Parathyroid adenoma (tissue), 2 donors: ENCODE results near the gene CAMSAP1.

Experiments
- H2AFZ ChIP-seq: fragments of 300-600 bp; sonication (generic); one replicate; pipeline ENCODE4 v1.7.0; 2017; ENCODE audit warnings: antibody characterized with exemption, mild to moderate bottlenecking
- H3K27ac ChIP-seq: fragments of 300-600 bp; sonication (generic); one replicate; pipeline ENCODE4 v1.7.0; 2017
- H3K27me3 ChIP-seq: fragments of 300-600 bp; sonication (generic); one replicate; pipeline ENCODE4 v1.7.0; 2017; ENCODE audit warnings: low read length; ENCODE audit not compliant: control insufficient read depth, insufficient read depth
- H3K36me3 ChIP-seq: fragments of 300-600 bp; sonication (generic); one replicate; pipeline ENCODE4 v1.7.0; 2017; ENCODE audit warnings: low read length; ENCODE audit not compliant: control insufficient read depth, insufficient read depth
- H3K4me1 ChIP-seq: fragments of 300-600 bp; sonication (generic); one replicate; pipeline ENCODE4 v1.7.0; 2017; ENCODE audit warnings: control low read depth
- H3K4me2 ChIP-seq: fragments of 300-600 bp; sonication (generic); one replicate; pipeline ENCODE4 v1.7.0; 2017; ENCODE audit warnings: low read length
- H3K4me3 ChIP-seq: fragments of 300-600 bp; sonication (generic); one replicate; pipeline ENCODE4 v1.7.0; 2017; ENCODE audit warnings: low read depth, low read length
- H3K79me2 ChIP-seq: fragments of 300-600 bp; sonication (generic); one replicate; pipeline ENCODE4 v1.7.0; 2017; ENCODE audit warnings: control low read depth
- H3K9ac ChIP-seq: fragments of 300-600 bp; sonication (generic); one replicate; pipeline ENCODE4 v1.7.0; 2017; ENCODE audit warnings: mild to moderate bottlenecking
- H3K9me3 ChIP-seq: fragments of 300-600 bp; sonication (generic); one replicate; pipeline ENCODE4 v1.7.0; 2017; ENCODE audit warnings: low read length; ENCODE audit not compliant: control insufficient read depth
- CTCF ChIP-seq: fragments of 300-600 bp; sonication (generic); IDR thresholded peaks from one replicate; pipeline ENCODE4 v1.7.0; 2017; ENCODE audit warnings: antibody characterized with exemption, mild to moderate bottlenecking
- donor health status: primary hyperparathyroidism.

The CAMSAP1 gene

DNA sequence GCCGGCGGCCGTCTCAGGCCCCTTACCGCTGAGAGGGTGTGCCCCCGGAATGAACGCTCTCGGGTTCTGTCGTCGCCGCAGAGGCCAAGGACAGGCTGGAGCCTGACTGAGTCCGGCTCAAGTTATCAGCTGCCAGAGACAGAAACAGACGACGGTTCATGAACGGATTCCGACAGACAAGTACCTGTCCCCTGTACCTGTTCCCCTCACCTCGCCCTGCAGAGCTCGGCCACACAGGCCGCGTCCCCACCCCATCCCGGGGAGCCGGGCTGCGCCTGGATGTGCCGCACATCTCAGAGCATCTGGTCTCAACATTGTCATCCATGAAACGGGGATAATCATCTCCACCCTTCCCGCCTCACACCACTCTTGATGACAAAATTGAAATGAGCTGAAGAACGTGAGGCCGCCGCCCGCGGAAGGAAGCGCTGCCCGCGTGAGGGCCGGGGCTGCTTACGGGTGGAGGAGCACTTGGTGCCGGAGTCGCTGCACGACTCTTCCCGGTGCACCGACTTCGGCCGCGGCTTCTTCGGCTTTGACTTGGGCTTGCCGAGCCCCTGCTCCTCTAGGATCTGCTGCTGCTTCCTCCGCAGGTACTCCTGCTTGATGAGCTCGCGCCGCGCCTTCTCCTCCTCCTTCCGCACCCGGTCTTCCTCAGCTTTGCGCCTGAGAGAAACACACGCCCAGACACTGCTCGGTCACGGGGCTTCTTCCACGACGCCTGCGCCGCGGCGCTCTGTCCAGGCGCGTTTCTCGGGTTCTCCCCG is 89.2 kb downstream of the CAMSAP1 start:
- no peaks in the 10 kb centered on the region for H3K4me1 ChIP-seq
- H3K4me2 ChIP-seq, result no peak overlapping the region
- H3K36me3 ChIP-seq, result no peaks in the 10 kb centered on the region
- H3K9ac ChIP-seq, result no peak overlapping the region
- no peaks in the 10 kb centered on the region for H3K79me2 ChIP-seq
- no peaks in the 10 kb centered on the region for H3K27me3 ChIP-seq
- no peak overlapping the region for H3K27ac ChIP-seq
- no peaks in the 10 kb centered on the region for H3K9me3 ChIP-seq
- H2AFZ ChIP-seq, result no peak overlapping the region
- no peak for TF ChIP-seq CTCF
- no peak overlapping the region for H3K4me3 ChIP-seq

DNA sequence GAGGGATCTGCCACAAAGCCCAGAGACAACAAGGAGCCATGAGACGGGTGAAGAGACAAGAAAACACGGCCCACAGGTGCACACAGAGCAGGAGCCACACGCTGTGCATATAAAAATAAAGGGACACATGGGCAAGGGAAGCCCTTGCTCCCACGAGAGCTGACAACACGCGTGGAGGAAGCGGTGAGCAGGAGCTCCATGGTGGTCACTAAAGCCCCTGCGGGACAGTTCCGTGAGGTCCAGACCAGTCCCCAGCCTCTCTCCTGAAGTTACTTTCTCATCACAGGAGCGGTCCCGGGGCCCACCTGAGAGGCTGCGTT is 90.7 kb downstream of the CAMSAP1 start:
- Histone ChIP-seq H3K4me1 (no peaks in the 10 kb centered on the region), H3K36me3 (no peaks in the 10 kb centered on the region), H3K27ac (no peak overlapping the region), H3K9ac (no peak overlapping the region), H2AFZ (no peak overlapping the region), H3K4me2 (no peak overlapping the region), H3K9me3 (no peaks in the 10 kb centered on the region), H3K79me2 (no peaks in the 10 kb centered on the region), H3K4me3 (no peak overlapping the region), H3K27me3 (no peaks in the 10 kb centered on the region)
- TF ChIP-seq CTCF, result no peak

DNA sequence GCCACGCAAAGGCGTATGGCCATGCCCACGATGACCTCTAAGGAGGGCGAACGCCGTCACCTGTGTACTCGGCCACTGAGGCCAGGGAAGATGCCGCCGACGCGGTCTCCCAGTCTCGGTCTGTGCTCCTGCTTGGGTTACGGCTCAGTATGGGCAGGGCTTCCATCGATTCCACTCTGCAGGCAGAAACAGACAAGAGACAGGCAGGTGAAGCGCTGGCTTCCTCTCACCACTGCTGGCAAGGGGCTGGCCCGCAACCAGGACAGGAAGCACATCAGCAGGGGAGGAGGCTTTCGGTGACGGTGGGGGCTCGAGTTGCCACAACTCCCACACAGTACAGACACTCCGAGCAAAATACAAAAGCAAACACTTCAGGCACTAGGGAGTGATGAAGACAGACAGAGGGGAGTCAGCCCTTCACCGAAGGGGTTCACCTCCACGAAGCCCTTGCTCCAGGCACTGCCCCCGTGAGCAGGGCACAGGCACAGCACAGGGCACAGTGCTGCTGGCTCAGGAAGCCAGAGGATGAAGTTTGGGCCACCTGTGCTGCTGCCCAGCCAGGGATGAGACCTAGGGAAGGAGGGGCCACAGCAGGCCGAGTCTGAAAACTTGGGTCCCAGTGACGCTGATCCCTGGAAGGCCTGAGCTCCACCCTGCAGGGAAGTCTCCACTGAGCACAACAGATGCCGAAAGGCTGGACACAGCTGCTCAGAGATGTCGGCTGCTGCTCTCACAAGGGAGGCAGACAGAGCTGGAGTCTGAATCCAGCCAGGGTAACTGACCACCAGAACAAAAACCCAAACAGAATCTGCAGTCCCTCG is 91.3 kb downstream of the CAMSAP1 start:
- Histone ChIP-seq H2AFZ (no peak overlapping the region), H3K9me3 (no peaks in the 10 kb centered on the region), H3K36me3 (no peaks in the 10 kb centered on the region), H3K27me3 (no peaks in the 10 kb centered on the region), H3K9ac (no peak overlapping the region), H3K79me2 (no peaks in the 10 kb centered on the region), H3K4me2 (no peak overlapping the region), H3K4me1 (no peaks in the 10 kb centered on the region), H3K4me3 (no peak overlapping the region), H3K27ac (no peak overlapping the region)
- no peak for TF ChIP-seq CTCF

DNA sequence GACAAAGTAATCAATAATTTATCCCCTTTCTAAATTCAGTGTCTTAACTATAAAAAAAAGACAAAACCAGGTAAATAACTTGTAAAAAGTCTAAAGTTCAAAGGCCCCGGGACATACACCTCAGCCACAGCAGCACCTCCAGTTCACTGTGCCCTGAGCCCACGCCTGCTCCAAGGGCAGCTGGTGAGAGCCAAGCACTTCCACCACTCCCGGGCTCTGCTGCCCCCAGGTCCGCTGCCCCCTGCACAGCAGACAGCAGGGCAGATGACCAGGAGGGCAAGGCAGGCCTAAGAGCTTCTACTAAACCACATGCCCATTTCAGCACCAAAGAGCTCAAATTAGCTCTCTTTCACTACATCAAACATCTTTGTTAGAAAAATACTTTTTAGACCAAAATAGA is 91.9 kb downstream of the CAMSAP1 start:
- no peak overlapping the region for H3K4me2 ChIP-seq
- no peaks in the 10 kb centered on the region for H3K27me3 ChIP-seq
- no peak overlapping the region for H3K9ac ChIP-seq
- H3K79me2 ChIP-seq, result no peaks in the 10 kb centered on the region
- H3K36me3 ChIP-seq, result no peaks in the 10 kb centered on the region
- H3K4me1 ChIP-seq, result no peaks in the 10 kb centered on the region
- no peak overlapping the region for H3K27ac ChIP-seq
- no peak overlapping the region for H3K4me3 ChIP-seq
- TF ChIP-seq CTCF, result no peak
- H3K9me3 ChIP-seq, result no peaks in the 10 kb centered on the region
- H2AFZ ChIP-seq, result no peak overlapping the region
